OCI-LY7 (cell line): Measurements from ENCODE around the gene MRPL41. TPM values are rescaled to one million over a fixed set of nuclear protein-coding genes. Genes with fewer than 3 reads are reported as not detected.

ENCODE experiments used
- BruUV-seq: library from RNA; stranded (reverse); fragments of 400-500 nt; replicated peaks from 2 replicates; lab custom pipeline; 2021; lab: Mats Ljungman, UMichigan
- CTCF ChIA-PET: fragments of 300-600 bp; sonication (Branson Sonifier 250); formaldehyde crosslinking; loops from one replicate; lab custom pipeline; 2022; ENCODE audit warnings: antibody characterized with exemption; ENCODE audit not compliant: unreplicated experiment; lab: Charles Lee
- POLR2A ChIA-PET: fragments of 300-600 bp; sonication (Branson Sonifier 250); formaldehyde crosslinking; loops from one replicate; lab custom pipeline; 2022; ENCODE audit warnings: antibody characterized with exemption; lab: Charles Lee
- DNase-seq: peaks from one replicate; pipeline ENCODE4 v3.0.0-alpha.2; 2015; ENCODE audit warnings: low spot score
- H2AFZ ChIP-seq: fragments of 200-600 bp; sonication (generic), shearing (Covaris generic); 2 replicates; pipeline ENCODE4 v1.6.1; 2014; ENCODE audit warnings: mild to moderate bottlenecking, antibody characterized with exemption, low read length, moderate library complexity
- H3K27ac ChIP-seq: fragments of 200-600 bp; sonication (generic); 2 replicates; pipeline ENCODE4 v1.5.1; 2014; ENCODE audit warnings: mixed run types, low read depth, mild to moderate bottlenecking, moderate library complexity, low read length, inconsistent platforms; ENCODE audit not compliant: poor library complexity, severe bottlenecking
- H3K36me3 ChIP-seq: fragments of 200-600 bp; sonication (generic); 2 replicates; pipeline ENCODE4 v1.6.1; 2014; ENCODE audit warnings: mild to moderate bottlenecking, antibody characterized with exemption, low read length, moderate library complexity, mixed read lengths; ENCODE audit not compliant: insufficient read depth
- H3K4me1 ChIP-seq: fragments of 200-600 bp; sonication (generic); 2 replicates; pipeline ENCODE4 v1.5.1; 2014; ENCODE audit warnings: mild to moderate bottlenecking, low read length; ENCODE audit not compliant: insufficient read depth, poor library complexity, severe bottlenecking
- H3K4me2 ChIP-seq: fragments of 200-600 bp; sonication (generic); 2 replicates; pipeline ENCODE4 v1.6.1; 2014; ENCODE audit warnings: mild to moderate bottlenecking, low read length
- H3K4me3 ChIP-seq: fragments of 200-600 bp; sonication (generic); 2 replicates; pipeline ENCODE4 v1.5.1; 2014; ENCODE audit warnings: mild to moderate bottlenecking, low read depth, low read length; ENCODE audit not compliant: poor library complexity, severe bottlenecking
- H3K79me2 ChIP-seq: fragments of 200-600 bp; sonication (generic); 2 replicates; pipeline ENCODE4 v1.6.1; 2016; ENCODE audit warnings: low read depth, mild to moderate bottlenecking, low read length, moderate library complexity, mixed read lengths; ENCODE audit not compliant: insufficient read depth
- H3K9me2 ChIP-seq: fragments of 200-600 bp; sonication (generic); 2 replicates; pipeline ENCODE4 v1.6.1; 2016; ENCODE audit warnings: mild to moderate bottlenecking, low read length, mixed read lengths; ENCODE audit not compliant: insufficient read depth
- H3K9me3 ChIP-seq: fragments of 200-600 bp; sonication (generic); 2 replicates; pipeline ENCODE4 v1.6.1; 2014; ENCODE audit warnings: mild to moderate bottlenecking, mixed run types, low read length, mixed read lengths
- H4K20me1 ChIP-seq: fragments of 200-600 bp; sonication (generic); 2 replicates; pipeline ENCODE4 v1.6.1; 2014; ENCODE audit warnings: mild to moderate bottlenecking, antibody characterized with exemption, low read length, moderate library complexity, mixed read lengths; ENCODE audit not compliant: insufficient read depth
- CTCF ChIP-seq: fragments of 200-600 bp; sonication (generic); conservative IDR thresholded peaks from 2 replicates; pipeline ENCODE4 v1.5.1; 2014; ENCODE audit warnings: mild to moderate bottlenecking, antibody characterized with exemption, low read length, moderate library complexity, mixed read lengths
- EZH2phosphoT487 ChIP-seq: fragments of 200-600 bp; sonication (generic); IDR thresholded peaks from 2 replicates; pipeline ENCODE4 v1.6.1; 2018; ENCODE audit warnings: low read depth, borderline replicate concordance, mild to moderate bottlenecking, mixed run types, antibody characterized with exemption, low read length, moderate library complexity, mixed read lengths
- intact Hi-C: fragments of 100-400 bp; cut with micrococcal nuclease; formaldehyde crosslinking; loops from one replicate; pipeline ENCODE4 v1.10.0; 2022; ENCODE audit not compliant: unreplicated experiment
- total RNA-seq, 2 experiments: library from RNA; depleted of rRNA in 1 of 2; stranded (reverse); fragments of >200 nt in 1 of 2; shearing (Covaris generic) in 1 of 2; gene quantifications; 2 replicates each; pipeline ENCODE4 v1.2.3, GENCODE V29; 2014 to 2022

Gene MRPL41
- total RNA-seq, 2 experiments from 2014 or later = 26.4 to 34.8 TPM

GRCh38 chr9:137580209-137580953 lies 28.7 kb downstream of the MRPL41 start:
- peaks cover 30% of the 10 kb centered on the region for H3K79me2 ChIP-seq
- no peaks in the 10 kb centered on the region for H3K9me2 ChIP-seq
- H3K9me3 ChIP-seq = no peaks in the 10 kb centered on the region
- H3K4me1 ChIP-seq = peaks cover 30% of the 10 kb centered on the region
- peaks cover 70% of the 10 kb centered on the region for H3K36me3 ChIP-seq
- no peak for DNase-seq
- CTCF ChIA-PET = no interaction called here
- H4K20me1 ChIP-seq = peaks cover 6% of the 10 kb centered on the region; the same call in 1 of the 2 replicates
- H3K27ac ChIP-seq = no peak overlapping the region
- H3K4me3 ChIP-seq = no peak overlapping the region
- no peak overlapping the region for H2AFZ ChIP-seq
- POLR2A ChIA-PET = interaction anchor here (0.8 kb wide), 1 partner anchor 105 kb away, joined by 3 read pairs; no protein-coding TSS in a partner anchor
- no peak overlapping the region for H3K4me2 ChIP-seq
- intact Hi-C loops = no loop called here
- no TSS peak for BruUV-seq
- TF ChIP-seq EZH2phosphoT487 = no peak

- DNase-seq = no peak
- TF ChIP-seq EZH2phosphoT487 (no peak), CTCF (no peak)
- Histone ChIP-seq H3K9me2 (no peaks in the 10 kb centered on the region), H3K4me3 (no peak overlapping the region), H3K4me1 (peaks cover 25% of the 10 kb centered on the region), H3K4me2 (no peak overlapping the region), H3K36me3 (peaks cover 70% of the 10 kb centered on the region), H3K27ac (no peak overlapping the region), H4K20me1 (peaks cover 6% of the 10 kb centered on the region; the same call in 1 of the 2 replicates), H2AFZ (no peak overlapping the region), H3K9me3 (no peaks in the 10 kb centered on the region), H3K79me2 (peaks cover 25% of the 10 kb centered on the region)
- no TSS peak for BruUV-seq
- CTCF ChIA-PET = no interaction called here
- POLR2A ChIA-PET = interaction anchor here (0.8 kb wide), 1 partner anchor 104 kb away, joined by 3 read pairs; no protein-coding TSS in a partner anchor
- intact Hi-C loops = no loop called here
Measured at GRCh38 chr9:137580954-137581322, 29.3 kb downstream of the MRPL41 start.

GRCh38 chr9:137581361-137582285 lies 29.9 kb downstream of the MRPL41 start:
- ChIA-PET POLR2A (interaction anchor here (0.8 kb wide), 1 partner anchor 104 kb away, joined by 3 read pairs; no protein-coding TSS in a partner anchor), CTCF (no interaction called here)
- no peak overlapping the region for H3K27ac ChIP-seq
- peaks cover 6% of the 10 kb centered on the region; the same call in 1 of the 2 replicates for H4K20me1 ChIP-seq
- DNase-seq = no peak
- H3K36me3 ChIP-seq = peaks cover 70% of the 10 kb centered on the region
- no peaks in the 10 kb centered on the region for H3K9me3 ChIP-seq
- H3K4me1 ChIP-seq = peaks cover 18% of the 10 kb centered on the region
- H3K79me2 ChIP-seq = peaks cover 20% of the 10 kb centered on the region
- H3K4me2 ChIP-seq = no peak overlapping the region
- no peaks in the 10 kb centered on the region for H3K9me2 ChIP-seq
- BruUV-seq = no TSS peak
- intact Hi-C loops = no loop called here
- no peak overlapping the region for H3K4me3 ChIP-seq
- no peak overlapping the region for H2AFZ ChIP-seq
- TF ChIP-seq CTCF = no peak
- TF ChIP-seq EZH2phosphoT487 = no peak
